OCI-LY7 (cell line): Measurements from ENCODE around the gene SLC9A9. TPM values are rescaled to one million over a fixed set of nuclear protein-coding genes. Genes with fewer than 3 reads are reported as not detected.

ENCODE experiments used
- BruUV-seq: library from RNA; stranded (reverse); fragments of 400-500 nt; replicated peaks from 2 replicates; lab custom pipeline; 2021; lab: Mats Ljungman, UMichigan
- CTCF ChIA-PET: fragments of 300-600 bp; sonication (Branson Sonifier 250); formaldehyde crosslinking; loops from one replicate; lab custom pipeline; 2022; ENCODE audit warnings: antibody characterized with exemption; ENCODE audit not compliant: unreplicated experiment; lab: Charles Lee
- POLR2A ChIA-PET: fragments of 300-600 bp; sonication (Branson Sonifier 250); formaldehyde crosslinking; loops from one replicate; lab custom pipeline; 2022; ENCODE audit warnings: antibody characterized with exemption; lab: Charles Lee
- DNase-seq: peaks from one replicate; pipeline ENCODE4 v3.0.0-alpha.2; 2015; ENCODE audit warnings: low spot score
- H2AFZ ChIP-seq: fragments of 200-600 bp; sonication (generic), shearing (Covaris generic); 2 replicates; pipeline ENCODE4 v1.6.1; 2014; ENCODE audit warnings: mild to moderate bottlenecking, antibody characterized with exemption, low read length, moderate library complexity
- H3K27ac ChIP-seq: fragments of 200-600 bp; sonication (generic); 2 replicates; pipeline ENCODE4 v1.5.1; 2014; ENCODE audit warnings: mixed run types, low read depth, mild to moderate bottlenecking, moderate library complexity, low read length, inconsistent platforms; ENCODE audit not compliant: poor library complexity, severe bottlenecking
- H3K36me3 ChIP-seq: fragments of 200-600 bp; sonication (generic); 2 replicates; pipeline ENCODE4 v1.6.1; 2014; ENCODE audit warnings: mild to moderate bottlenecking, antibody characterized with exemption, low read length, moderate library complexity, mixed read lengths; ENCODE audit not compliant: insufficient read depth
- H3K4me1 ChIP-seq: fragments of 200-600 bp; sonication (generic); 2 replicates; pipeline ENCODE4 v1.5.1; 2014; ENCODE audit warnings: mild to moderate bottlenecking, low read length; ENCODE audit not compliant: insufficient read depth, poor library complexity, severe bottlenecking
- H3K4me2 ChIP-seq: fragments of 200-600 bp; sonication (generic); 2 replicates; pipeline ENCODE4 v1.6.1; 2014; ENCODE audit warnings: mild to moderate bottlenecking, low read length
- H3K4me3 ChIP-seq: fragments of 200-600 bp; sonication (generic); 2 replicates; pipeline ENCODE4 v1.5.1; 2014; ENCODE audit warnings: mild to moderate bottlenecking, low read depth, low read length; ENCODE audit not compliant: poor library complexity, severe bottlenecking
- H3K79me2 ChIP-seq: fragments of 200-600 bp; sonication (generic); 2 replicates; pipeline ENCODE4 v1.6.1; 2016; ENCODE audit warnings: low read depth, mild to moderate bottlenecking, low read length, moderate library complexity, mixed read lengths; ENCODE audit not compliant: insufficient read depth
- H3K9me2 ChIP-seq: fragments of 200-600 bp; sonication (generic); 2 replicates; pipeline ENCODE4 v1.6.1; 2016; ENCODE audit warnings: mild to moderate bottlenecking, low read length, mixed read lengths; ENCODE audit not compliant: insufficient read depth
- H3K9me3 ChIP-seq: fragments of 200-600 bp; sonication (generic); 2 replicates; pipeline ENCODE4 v1.6.1; 2014; ENCODE audit warnings: mild to moderate bottlenecking, mixed run types, low read length, mixed read lengths
- H4K20me1 ChIP-seq: fragments of 200-600 bp; sonication (generic); 2 replicates; pipeline ENCODE4 v1.6.1; 2014; ENCODE audit warnings: mild to moderate bottlenecking, antibody characterized with exemption, low read length, moderate library complexity, mixed read lengths; ENCODE audit not compliant: insufficient read depth
- CTCF ChIP-seq: fragments of 200-600 bp; sonication (generic); conservative IDR thresholded peaks from 2 replicates; pipeline ENCODE4 v1.5.1; 2014; ENCODE audit warnings: mild to moderate bottlenecking, antibody characterized with exemption, low read length, moderate library complexity, mixed read lengths
- EZH2phosphoT487 ChIP-seq: fragments of 200-600 bp; sonication (generic); IDR thresholded peaks from 2 replicates; pipeline ENCODE4 v1.6.1; 2018; ENCODE audit warnings: low read depth, borderline replicate concordance, mild to moderate bottlenecking, mixed run types, antibody characterized with exemption, low read length, moderate library complexity, mixed read lengths
- intact Hi-C: fragments of 100-400 bp; cut with micrococcal nuclease; formaldehyde crosslinking; loops from one replicate; pipeline ENCODE4 v1.10.0; 2022; ENCODE audit not compliant: unreplicated experiment
- total RNA-seq, 2 experiments: library from RNA; depleted of rRNA in 1 of 2; stranded (reverse); fragments of >200 nt in 1 of 2; shearing (Covaris generic) in 1 of 2; gene quantifications; 2 replicates each; pipeline ENCODE4 v1.2.3, GENCODE V29; 2014 to 2022

SLC9A9 gene
- total RNA-seq, 2 experiments from 2014 or later = 9.3 to 14.8 TPM

DNA sequence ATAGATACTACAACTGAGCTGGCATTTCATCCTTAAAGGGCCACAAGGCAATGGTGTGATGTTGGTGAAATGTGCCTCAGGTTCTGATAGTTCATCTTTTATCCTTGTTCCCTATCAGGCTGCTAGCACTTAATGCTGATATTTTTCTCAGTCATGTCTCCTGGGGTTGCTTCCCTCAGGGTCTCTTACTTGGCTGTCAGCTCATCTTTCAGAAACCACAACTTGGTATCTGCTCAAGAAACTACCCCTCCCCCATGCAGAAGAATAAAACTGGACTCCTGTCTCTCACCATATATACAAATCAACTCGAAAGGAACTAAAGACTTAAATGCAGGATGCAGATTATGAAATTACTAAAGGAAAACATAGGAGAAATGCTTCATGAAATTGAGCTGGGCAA, 420.6 kb downstream of the SLC9A9 start:
- intact Hi-C loops = no loop called here
- no peaks in the 10 kb centered on the region for H3K36me3 ChIP-seq
- POLR2A ChIA-PET = interaction anchor here (1.0 kb wide), 1 partner anchor 9 kb away, joined by 4 read pairs; no protein-coding TSS in a partner anchor

GRCh38 chr3:143424874-143425273, 423.4 kb downstream of the SLC9A9 start:
- H3K36me3 ChIP-seq = no peaks in the 10 kb centered on the region
- H3K9me2 ChIP-seq = no peaks in the 10 kb centered on the region
- no peak overlapping the region for H3K4me3 ChIP-seq
- BruUV-seq = no TSS peak
- POLR2A ChIA-PET = interaction anchor here (0.6 to 0.7 kb wide), 3 partner anchors 9 to 1531 kb away, joined by 3 read pairs; no protein-coding TSS in a partner anchor
- H3K4me2 ChIP-seq = no peak overlapping the region
- CTCF ChIA-PET = no interaction called here
- no peak overlapping the region for H3K27ac ChIP-seq
- H3K4me1 ChIP-seq = no peaks in the 10 kb centered on the region
- intact Hi-C loops = no loop called here
- no peaks in the 10 kb centered on the region for H3K9me3 ChIP-seq
- no peak overlapping the region for H2AFZ ChIP-seq
- TF ChIP-seq EZH2phosphoT487 (no peak), CTCF (no peak)
- no peaks in the 10 kb centered on the region for H4K20me1 ChIP-seq
- DNase-seq = no peak
- no peaks in the 10 kb centered on the region for H3K79me2 ChIP-seq

More for the DNA sequence above, 420.6 kb downstream of the SLC9A9 start:
- Histone ChIP-seq H3K4me1 (no peaks in the 10 kb centered on the region), H4K20me1 (no peaks in the 10 kb centered on the region), H3K79me2 (no peaks in the 10 kb centered on the region), H3K4me3 (no peak overlapping the region), H3K9me2 (no peaks in the 10 kb centered on the region), H2AFZ (no peak overlapping the region), H3K27ac (no peak overlapping the region), H3K9me3 (no peaks in the 10 kb centered on the region), H3K4me2 (no peak overlapping the region)
- CTCF ChIA-PET = no interaction called here
- no peak for DNase-seq
- no peak for TF ChIP-seq CTCF
- TF ChIP-seq EZH2phosphoT487 = no peak
- BruUV-seq = no TSS peak

DNA sequence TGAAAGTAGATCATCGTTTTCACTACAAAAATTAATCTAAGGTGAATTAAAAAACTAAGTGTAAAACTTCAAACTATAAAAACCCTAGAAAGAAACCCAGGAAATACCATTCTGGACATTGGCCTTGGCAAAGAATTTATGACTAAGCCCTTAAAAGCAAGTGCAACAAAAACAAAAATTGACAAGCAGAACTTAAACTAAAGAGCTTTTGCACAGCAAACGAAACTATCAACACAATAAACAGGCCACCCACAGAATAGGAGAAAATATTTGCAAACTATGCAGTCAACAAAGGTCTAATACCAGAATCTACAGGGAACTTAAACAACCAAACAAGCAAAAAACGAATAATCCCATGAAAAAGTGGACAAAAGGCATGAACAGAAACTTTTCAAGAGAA, 426.7 kb downstream of the SLC9A9 start:
- CTCF ChIA-PET = no interaction called here
- H3K27ac ChIP-seq = no peak overlapping the region
- POLR2A ChIA-PET = interaction anchor here (0.6 kb wide), 1 partner anchor 273 kb away, joined by 3 read pairs; no protein-coding TSS in a partner anchor
- H3K4me1 ChIP-seq = no peaks in the 10 kb centered on the region
- H3K36me3 ChIP-seq = no peaks in the 10 kb centered on the region
- H3K4me2 ChIP-seq = no peak overlapping the region
- H4K20me1 ChIP-seq = no peaks in the 10 kb centered on the region
- no peaks in the 10 kb centered on the region for H3K79me2 ChIP-seq
- intact Hi-C loops = no loop called here
- no TSS peak for BruUV-seq
- no peaks in the 10 kb centered on the region for H3K9me2 ChIP-seq
- H2AFZ ChIP-seq = no peak overlapping the region
- no peak overlapping the region for H3K4me3 ChIP-seq
- TF ChIP-seq CTCF (no peak), EZH2phosphoT487 (no peak)
- no peak for DNase-seq
- H3K9me3 ChIP-seq = no peaks in the 10 kb centered on the region
